ENCODE data around the gene STK39. TPM values are rescaled to one million over a fixed set of nuclear protein-coding genes. Genes with fewer than 3 reads are reported as not detected.

The STK39 gene
- total and polyA plus RNA-seq, 2 donors (not counting 1 experiment from before 2014, with no cell fraction given), result 2.3 to 14.6 TPM

DNA sequence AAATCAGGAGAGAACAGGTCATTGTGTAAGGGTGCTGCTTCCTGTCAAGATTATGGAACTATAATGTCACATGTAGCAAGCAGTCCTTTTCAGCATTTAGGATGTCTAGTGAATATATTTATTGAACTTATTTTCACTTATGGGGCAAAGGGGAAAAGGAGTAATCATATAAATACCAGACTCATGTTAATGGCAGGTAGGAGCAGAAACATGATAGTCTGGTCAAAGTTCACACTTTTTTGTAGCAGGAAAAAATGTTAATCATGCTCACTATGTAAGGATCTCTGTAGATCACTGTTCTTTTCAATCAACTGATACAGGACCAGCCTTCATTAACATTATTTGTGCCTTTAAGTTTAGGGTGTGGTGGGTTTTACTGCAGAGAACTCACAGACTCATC is 219.0 kb downstream of the STK39 start:
- H3K27me3 ChIP-seq (replicated peaks in 1 of 4; ENCODE audit: control extremely low read depth in 1 of 4, control insufficient read depth in 3 of 4, insufficient read depth in 4 of 4, low read length in 3 of 4), result no peaks in the 10 kb centered on the region
- H4K20me1 ChIP-seq (ENCODE audit: control insufficient read depth, insufficient read depth, low read length, poor library complexity, severe bottlenecking), result no peaks in the 10 kb centered on the region
- H3K4me3 Mint-ChIP-seq, result no peak overlapping the region
- POLR2A ChIA-PET, result no interaction called here
- no peaks in the 10 kb centered on the region for H3K79me2 ChIP-seq (ENCODE audit: control insufficient read depth, insufficient read depth, low read length)
- intact Hi-C loops (cut with micrococcal nuclease), result loop anchor here (2.0 kb wide), 1 partner anchor 14 kb away; no protein-coding TSS in a partner anchor
- peaks cover 32% of the 10 kb centered on the region for H3K4me1 Mint-ChIP-seq
- H3K9me3 ChIP-seq (ENCODE audit: control extremely low read depth in 1 of 3, control insufficient read depth in 2 of 3, insufficient read depth in 1 of 3, low read length in 2 of 3), result no peaks in the 10 kb centered on the region
- TF ChIP-seq, protein P1, sequence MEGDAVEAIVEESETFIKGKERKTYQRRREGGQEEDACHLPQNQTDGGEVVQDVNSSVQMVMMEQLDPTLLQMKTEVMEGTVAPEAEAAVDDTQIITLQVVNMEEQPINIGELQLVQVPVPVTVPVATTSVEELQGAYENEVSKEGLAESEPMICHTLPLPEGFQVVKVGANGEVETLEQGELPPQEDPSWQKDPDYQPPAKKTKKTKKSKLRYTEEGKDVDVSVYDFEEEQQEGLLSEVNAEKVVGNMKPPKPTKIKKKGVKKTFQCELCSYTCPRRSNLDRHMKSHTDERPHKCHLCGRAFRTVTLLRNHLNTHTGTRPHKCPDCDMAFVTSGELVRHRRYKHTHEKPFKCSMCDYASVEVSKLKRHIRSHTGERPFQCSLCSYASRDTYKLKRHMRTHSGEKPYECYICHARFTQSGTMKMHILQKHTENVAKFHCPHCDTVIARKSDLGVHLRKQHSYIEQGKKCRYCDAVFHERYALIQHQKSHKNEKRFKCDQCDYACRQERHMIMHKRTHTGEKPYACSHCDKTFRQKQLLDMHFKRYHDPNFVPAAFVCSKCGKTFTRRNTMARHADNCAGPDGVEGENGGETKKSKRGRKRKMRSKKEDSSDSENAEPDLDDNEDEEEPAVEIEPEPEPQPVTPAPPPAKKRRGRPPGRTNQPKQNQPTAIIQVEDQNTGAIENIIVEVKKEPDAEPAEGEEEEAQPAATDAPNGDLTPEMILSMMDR (IDR thresholded peaks at IDR 0.05), result no peak
- no peak for TF ChIP-seq EZH2 (IDR thresholded peaks at IDR 0.05; ENCODE audit: borderline replicate concordance, insufficient read depth, low read depth, low read length, poor library complexity, severe bottlenecking)
- no peaks in the 10 kb centered on the region for H3K27me3 Mint-ChIP-seq
- peaks cover 0 to 9% of the 10 kb centered on the region in 2 donors for H3K4me1 ChIP-seq (ENCODE audit: control insufficient read depth in 2 of 2, insufficient read depth in 2 of 2, low read length in 2 of 2)
- H2AFZ ChIP-seq (ENCODE audit: insufficient read depth, low read depth, low read length, poor library complexity, severe bottlenecking), result no peak overlapping the region
- H3K4me2 ChIP-seq (replicated peaks; ENCODE audit: low read depth, low read length, poor library complexity, severe bottlenecking), result no peak overlapping the region
- H3K9me3 Mint-ChIP-seq (ENCODE audit: insufficient read depth), result no peaks in the 10 kb centered on the region
- H3K27ac ChIP-seq (ENCODE audit: low read length in 2 of 2), result no peak overlapping the region
- CTCF ChIA-PET, result interaction anchor here (1.0 kb wide), 1 partner anchor 91 kb away, joined by 3 read pairs; no protein-coding TSS in a partner anchor
- ATAC-seq (ENCODE audit: low read depth), result no peak
- H3K4me3 ChIP-seq (ENCODE audit: control extremely low read depth in 1 of 5, extremely low read depth in 1 of 5, insufficient read depth in 1 of 5, low read depth in 2 of 5, low read length in 4 of 5), result no peak overlapping the region
- H3K27ac Mint-ChIP-seq, result no peak overlapping the region
- H3K36me3 ChIP-seq (replicated peaks in 1 of 2; ENCODE audit: control extremely low read depth in 1 of 2, control insufficient read depth in 1 of 2, extremely low read depth in 1 of 2, insufficient read depth in 2 of 2, low read length in 1 of 2), result no peaks in the 10 kb centered on the region
- H3K9ac ChIP-seq (ENCODE audit: low read length), result no peak overlapping the region
- DNase-seq, result no peak

DNA sequence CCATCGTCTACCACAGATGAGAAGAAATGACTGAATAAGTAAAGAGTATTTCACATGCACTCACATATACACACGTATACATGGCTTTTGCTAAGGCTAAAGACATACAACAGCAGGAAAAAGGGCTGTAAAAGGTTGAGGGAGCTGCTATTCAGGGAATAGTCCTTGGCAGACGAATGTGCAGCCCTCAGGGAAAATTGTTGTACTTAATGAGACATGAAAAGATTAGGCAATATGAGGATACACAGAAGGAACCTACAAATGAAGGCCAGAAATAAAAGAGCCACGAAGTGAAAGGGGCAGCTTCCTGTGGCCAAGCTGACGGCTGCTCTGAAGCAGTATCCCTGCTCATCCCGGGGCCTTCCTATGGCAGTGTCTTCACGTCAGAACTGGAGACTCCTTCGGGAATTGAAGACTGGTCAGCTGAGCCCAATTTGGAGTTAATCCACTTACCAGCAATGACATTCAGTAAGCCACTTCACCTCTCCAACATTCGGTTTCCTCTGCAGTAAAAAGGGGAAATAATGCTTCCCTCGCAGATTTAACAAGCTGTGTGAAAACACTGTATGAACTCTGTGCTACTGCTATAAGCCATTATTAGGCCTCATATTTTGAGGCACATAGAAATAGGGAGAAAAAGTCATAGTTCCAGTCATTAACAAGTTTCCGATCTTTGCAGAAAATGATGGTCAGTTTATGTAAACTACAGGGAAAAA is 221.8 kb downstream of the STK39 start:
- DNase-seq (no peak), ATAC-seq (ENCODE audit: low read depth) (no peak)
- TF ChIP-seq, protein P1 (IDR thresholded peaks at IDR 0.05), result no peak
- no peak for TF ChIP-seq EZH2 (IDR thresholded peaks at IDR 0.05; ENCODE audit: borderline replicate concordance, insufficient read depth, low read depth, low read length, poor library complexity, severe bottlenecking)
- WGBS (ENCODE audit: insufficient coverage), result 52% methylated on average over 6 of the region's 11 CpGs
- Histone ChIP-seq H2AFZ (ENCODE audit: insufficient read depth, low read depth, low read length, poor library complexity, severe bottlenecking) (peak overlapping the region; percentile 6), H3K4me3 (ENCODE audit: control extremely low read depth in 1 of 5, extremely low read depth in 1 of 5, insufficient read depth in 1 of 5, low read depth in 2 of 5, low read length in 4 of 5) (no peak overlapping the region), H3K9ac (ENCODE audit: low read length) (no peak overlapping the region), H3K9me3 (ENCODE audit: control extremely low read depth in 1 of 3, control insufficient read depth in 2 of 3, insufficient read depth in 1 of 3, low read length in 2 of 3) (no peaks in the 10 kb centered on the region), H4K20me1 (ENCODE audit: control insufficient read depth, insufficient read depth, low read length, poor library complexity, severe bottlenecking) (no peaks in the 10 kb centered on the region), H3K79me2 (ENCODE audit: control insufficient read depth, insufficient read depth, low read length) (no peaks in the 10 kb centered on the region), H3K27me3 (replicated peaks in 1 of 4; ENCODE audit: control extremely low read depth in 1 of 4, control insufficient read depth in 3 of 4, insufficient read depth in 4 of 4, low read length in 3 of 4) (no peaks in the 10 kb centered on the region), H3K36me3 (replicated peaks in 1 of 2; ENCODE audit: control extremely low read depth in 1 of 2, control insufficient read depth in 1 of 2, extremely low read depth in 1 of 2, insufficient read depth in 2 of 2, low read length in 1 of 2) (no peaks in the 10 kb centered on the region), H3K4me2 (replicated peaks; ENCODE audit: low read depth, low read length, poor library complexity, severe bottlenecking) (peak overlapping the region; percentile 25), H3K4me1 (ENCODE audit: control insufficient read depth in 2 of 2, insufficient read depth in 2 of 2, low read length in 2 of 2) (peaks cover 0 to 5% of the 10 kb centered on the region in 2 donors), H3K27ac (ENCODE audit: low read length in 2 of 2) (no peak overlapping the region)
- POLR2A ChIA-PET, result no interaction called here
- peaks cover 22% of the 10 kb centered on the region for H3K4me1 Mint-ChIP-seq
- intact Hi-C loops (cut with micrococcal nuclease), result no loop called here
- CTCF ChIA-PET, result no interaction called here
- peak overlapping the region; percentile 24 for H3K4me3 Mint-ChIP-seq
- no peaks in the 10 kb centered on the region for H3K9me3 Mint-ChIP-seq (ENCODE audit: insufficient read depth)
- H3K27me3 Mint-ChIP-seq, result no peaks in the 10 kb centered on the region
- H3K27ac Mint-ChIP-seq, result no peak overlapping the region

Measured in B cell (primary cell).